ENCODE measurements around the gene MYMK.
A peak's percentile ranks its signal among the peaks of the same experiment; 100 is the strongest.

The MYMK gene

DNA sequence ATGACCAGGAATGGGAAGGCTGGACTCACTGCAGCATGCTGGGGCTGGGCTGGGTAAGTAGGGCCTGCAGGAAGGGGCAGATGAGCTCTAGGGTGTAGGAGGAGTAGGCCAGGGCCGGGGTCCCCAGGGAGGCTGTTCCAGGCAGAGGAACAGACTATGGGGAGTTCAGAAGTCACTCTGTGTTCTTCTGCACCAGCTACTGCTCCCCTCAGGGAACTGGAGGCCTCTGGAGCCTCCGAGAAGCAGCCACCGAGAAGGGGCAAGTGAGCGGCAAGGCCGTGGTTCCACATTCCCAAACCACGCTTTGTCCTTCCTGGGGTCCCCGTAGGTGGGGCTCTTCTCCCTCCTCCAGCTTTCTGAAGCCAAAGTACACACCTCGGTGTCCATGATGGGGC, 37.4 kb downstream of the MYMK start:
- no peak for DNase-seq (ENCODE audit: low read depth in 4 of 4, low spot score in 1 of 4)

DNA sequence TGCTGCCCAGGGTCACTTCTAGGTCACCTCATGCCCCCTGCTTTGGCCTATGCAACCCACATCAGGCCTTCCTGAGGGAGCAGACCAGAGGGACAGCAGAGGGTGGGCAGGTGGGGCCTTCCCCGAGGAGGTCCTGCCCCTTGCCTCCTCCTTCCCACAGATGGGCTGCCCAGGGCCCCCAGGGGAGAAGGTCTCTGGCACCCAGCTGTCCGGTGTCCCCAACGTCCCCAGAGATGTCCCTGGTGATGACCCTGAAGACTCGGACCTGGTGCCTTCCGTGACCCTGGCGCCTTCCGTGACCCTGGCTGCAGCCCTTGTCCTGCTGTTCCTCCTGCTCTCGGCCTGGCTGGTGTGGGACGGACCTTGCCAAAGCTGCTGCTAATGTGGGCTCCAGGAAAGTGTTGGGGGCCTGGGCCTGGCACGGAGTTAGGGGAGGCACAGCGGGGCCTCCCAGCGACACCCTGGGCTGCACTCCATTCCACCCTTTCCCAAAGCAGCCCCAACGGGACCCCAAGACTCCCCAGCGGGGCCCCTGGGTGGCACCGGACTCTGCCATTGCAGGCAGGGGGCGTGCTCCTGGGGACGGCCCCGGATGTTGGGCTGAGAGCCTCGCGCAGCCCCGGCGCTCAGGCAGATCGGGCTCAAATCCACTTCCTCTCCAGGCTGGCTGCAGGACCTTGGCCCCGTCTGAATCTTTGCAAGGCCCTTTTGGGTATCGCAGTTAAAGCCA, 39.1 kb downstream of the MYMK start:
- no peak for DNase-seq (ENCODE audit: low read depth in 4 of 4, low spot score in 1 of 4)

DNA sequence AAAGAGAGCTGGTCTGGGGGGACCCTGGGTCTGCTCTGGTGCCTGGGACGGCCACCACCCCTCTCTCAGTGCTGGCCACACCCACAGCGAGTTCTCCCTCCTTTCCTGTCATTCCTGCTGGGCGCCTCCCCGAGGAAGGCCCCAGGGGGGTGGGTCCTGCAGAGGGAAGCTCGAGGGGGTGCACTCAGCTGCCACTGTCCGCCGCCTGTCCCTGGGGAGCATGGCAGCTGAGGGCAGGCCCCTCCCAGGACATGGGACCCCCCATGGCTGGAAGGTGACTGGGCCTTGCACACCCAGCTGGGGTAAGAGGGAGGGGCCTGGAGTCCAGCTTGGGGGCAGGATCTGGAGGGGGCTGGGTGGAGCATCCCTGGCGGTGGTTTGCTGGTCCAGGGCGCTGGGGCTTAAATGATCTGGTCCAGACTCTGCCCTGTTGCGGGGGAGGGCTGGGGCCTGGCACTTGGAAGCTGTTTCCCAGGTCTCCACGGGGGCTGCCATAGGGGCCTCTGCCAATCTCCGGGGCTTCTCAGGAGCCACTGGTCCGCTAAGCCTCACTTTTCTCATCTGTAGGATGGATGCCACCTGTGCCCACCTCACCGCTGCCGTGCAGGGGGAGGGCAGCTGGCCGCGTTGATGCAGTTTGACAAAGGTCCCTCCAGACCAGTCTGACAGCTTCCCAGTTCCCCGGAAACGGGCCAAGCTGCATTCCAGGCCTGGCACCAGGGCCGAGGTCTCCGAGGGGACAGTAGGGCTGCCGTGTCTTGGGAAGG, 39.9 kb downstream of the MYMK start:
- DNase-seq (ENCODE audit: low read depth in 4 of 4, low spot score in 1 of 4): no peak

DNA sequence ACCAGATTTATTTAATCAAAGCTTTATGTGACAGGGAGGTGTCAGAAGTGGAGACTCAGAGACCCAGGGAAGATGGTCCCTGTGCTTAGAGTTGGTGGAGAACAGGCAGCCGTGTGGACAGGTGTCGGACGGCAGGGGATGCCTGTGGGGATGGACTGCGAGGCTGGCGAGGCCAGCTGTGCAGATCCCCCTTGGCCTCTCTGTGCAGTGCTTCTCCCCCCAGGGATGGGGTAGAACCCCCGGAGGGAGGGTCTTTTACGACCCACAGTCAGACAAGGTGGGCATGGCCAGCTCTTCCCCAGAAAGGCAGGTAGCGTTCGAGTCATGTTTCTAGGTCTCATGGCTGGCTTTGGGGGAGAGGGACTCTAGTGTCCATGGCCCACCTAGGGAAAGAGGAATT, 41.1 kb downstream of the MYMK start:
- no peak for DNase-seq (ENCODE audit: low read depth in 4 of 4, low spot score in 1 of 4)

DNA sequence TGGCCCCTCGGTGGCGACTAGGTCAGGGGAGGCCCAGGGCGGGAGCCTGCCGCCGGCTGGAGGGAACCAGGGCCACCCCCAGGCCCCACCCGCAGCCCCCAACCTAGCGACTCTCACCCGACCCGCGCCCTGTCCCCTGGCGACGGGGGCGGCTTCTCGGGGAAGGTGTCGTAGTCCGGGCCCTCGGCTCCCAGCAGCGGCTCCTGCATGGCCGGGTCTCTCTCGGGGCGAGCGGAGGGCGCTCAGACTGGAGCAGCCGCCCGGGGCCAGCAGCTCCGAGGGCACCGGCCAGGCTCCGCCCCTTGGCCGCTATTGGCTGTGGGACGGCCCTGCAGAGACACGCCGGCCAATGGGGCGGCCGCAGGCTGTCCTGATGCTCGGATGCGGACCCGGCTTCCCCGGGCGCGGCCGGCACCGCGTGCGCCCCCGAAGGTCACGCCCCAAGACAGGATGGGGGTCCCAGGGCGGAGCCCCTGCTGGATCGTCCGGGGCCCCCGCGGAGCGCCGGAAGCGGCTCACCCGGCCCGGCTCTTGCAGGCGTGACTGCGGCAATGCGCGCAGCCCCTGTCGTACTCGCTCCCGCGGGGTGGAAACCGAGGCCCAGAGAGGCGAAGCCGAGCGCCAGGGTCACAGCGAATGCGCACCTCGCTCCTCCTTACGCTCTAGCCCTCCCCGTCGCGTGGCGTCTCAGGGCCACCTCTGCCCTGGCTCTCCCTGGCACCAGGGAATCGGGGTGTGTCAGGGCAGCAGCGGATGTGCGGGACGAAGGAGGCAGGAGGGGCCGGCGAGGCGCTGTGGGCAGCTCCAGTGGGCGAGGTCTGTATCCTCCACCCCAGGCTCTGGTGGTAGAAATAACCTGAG, 45.7 kb downstream of the MYMK start, which contains the start of gene SLC2A6:
Gene SLC2A6, minus strand, starts transcription at position 249 of the 861 bp plus-strand sequence. Its CDS starts 40 bp downstream, at position 209.
- DNase-seq (ENCODE audit: low read depth in 4 of 4, low spot score in 1 of 4): peak; percentile 46 to 79 (median 58)

DNA sequence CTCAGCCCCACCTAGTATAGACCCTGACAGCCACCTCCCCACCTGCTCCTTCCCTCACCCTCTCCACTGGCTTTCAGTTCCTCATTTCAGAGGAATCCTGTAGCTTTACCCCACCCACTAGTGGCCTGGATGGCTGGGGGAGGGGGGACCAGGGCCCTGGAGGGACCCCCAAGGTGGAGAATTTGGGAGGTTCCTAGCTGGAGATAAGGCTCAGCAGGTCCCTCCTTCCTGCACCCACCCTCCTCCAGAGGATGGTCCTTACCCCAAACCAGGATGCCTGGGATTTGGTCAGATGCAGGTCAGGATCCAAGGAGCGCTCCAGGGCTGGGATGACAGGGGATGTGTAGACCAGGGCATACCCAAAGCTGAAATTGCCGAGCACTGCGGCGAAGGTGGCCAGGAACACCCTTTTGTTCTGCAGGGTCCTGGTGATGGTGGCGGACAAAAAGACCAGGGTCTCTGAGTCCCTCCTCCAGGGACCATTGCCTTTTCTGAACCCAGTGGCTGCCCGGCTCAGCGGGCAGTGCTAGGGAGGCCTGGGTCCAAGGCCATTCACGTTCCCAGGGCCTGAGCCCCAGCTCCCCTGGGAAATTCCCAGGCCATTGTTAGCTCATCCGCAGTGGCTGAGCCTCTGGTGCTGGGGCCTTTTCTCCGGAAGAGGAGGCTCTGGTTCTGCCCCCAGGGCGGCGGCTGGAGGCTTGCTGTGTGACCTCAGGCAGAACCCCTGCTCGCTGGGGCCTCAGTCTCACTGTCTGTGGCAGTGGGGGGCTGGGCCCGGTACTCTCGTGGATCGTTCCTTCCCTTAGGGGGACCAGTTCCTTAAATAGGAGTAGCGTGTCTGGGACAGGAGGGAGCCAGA, 46.5 kb downstream of the MYMK start:
- DNase-seq (ENCODE audit: low read depth in 4 of 4, low spot score in 1 of 4): no peak

DNA sequence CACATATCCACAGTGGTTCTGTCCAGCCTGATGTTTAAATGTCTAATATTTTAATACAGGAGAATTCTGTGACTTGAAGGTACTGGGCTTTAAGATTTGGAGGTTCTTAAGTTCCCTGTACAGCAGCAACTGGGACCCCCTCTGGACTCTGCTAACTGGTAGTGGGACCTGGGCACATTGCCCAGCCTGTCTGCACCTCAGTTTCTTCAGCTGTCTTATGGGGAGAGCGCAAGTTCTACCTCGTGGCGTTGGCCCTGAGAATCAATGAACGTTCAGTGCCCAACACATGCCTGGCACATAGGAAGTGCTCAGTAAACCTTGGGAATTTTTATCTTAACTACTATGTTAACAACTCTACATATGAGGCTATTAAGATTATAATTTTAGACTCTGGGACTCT, 47.3 kb downstream of the MYMK start:
- DNase-seq (ENCODE audit: low read depth in 4 of 4, low spot score in 1 of 4): no peak

DNA sequence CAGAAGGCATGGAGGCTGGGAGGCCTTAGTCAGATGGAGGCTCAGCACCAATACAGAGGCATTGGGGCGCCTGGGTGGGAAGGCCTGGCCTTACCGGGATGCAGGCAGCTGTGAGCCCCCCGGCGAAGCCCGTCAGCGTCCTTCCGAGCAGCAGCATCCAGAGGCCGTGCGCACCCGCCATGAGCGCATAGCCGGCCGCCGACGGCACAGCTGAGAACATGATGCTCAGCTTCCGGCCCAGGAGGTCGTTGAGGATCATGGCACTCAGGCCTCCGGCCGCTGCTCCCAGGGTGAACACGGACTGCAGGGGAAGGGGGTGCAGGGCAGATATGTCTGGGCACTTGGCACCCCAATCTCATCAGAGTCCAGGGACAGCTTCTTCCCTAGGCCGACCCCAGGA, 47.8 kb downstream of the MYMK start:
- DNase-seq (ENCODE audit: low read depth in 4 of 4, low spot score in 1 of 4): no peak

DNA sequence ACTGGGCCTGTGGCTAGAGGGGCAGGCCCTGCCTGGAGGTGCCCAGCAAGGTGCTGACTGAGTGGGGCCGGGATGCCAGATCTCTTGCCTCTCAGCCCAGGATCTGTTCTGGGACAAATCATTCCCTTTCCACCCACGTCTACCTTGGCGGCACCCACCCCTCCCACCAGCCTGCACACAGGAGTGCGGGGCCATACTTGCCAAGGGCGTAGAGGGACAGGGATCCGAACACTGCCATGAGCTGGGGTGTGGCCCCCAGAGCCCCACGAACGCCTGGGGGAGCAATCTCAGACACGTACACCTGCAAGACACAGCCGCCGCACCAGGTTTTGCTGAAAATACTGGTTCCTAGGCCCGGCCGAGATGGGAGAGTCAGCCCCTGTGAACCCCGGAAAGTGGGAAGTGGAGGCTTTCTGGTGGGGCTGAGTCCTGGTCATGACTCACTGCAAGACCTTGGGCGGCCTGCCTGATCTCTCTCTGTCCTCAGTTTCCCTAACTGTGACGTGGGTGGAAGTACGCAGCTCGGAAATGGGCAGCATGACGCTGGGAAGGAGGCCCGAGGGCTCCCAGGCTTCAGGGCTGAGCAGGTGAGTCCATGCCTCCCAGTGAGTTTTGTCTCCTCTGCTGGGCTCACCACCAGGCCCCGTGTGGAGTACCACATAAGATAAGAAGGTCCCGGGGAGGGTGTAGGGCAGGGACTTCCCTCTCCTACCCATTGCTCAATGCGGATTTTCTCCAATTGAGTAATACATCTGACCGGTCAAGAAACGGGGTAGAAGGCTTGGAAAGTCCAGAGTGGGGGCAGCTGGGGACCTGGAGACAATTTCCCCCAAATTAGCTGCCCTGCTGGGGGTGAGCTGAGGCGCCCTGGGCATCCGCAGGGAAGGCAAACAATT, 48.5 kb downstream of the MYMK start:
- no peak for DNase-seq (ENCODE audit: low read depth in 4 of 4, low spot score in 1 of 4)

DNA sequence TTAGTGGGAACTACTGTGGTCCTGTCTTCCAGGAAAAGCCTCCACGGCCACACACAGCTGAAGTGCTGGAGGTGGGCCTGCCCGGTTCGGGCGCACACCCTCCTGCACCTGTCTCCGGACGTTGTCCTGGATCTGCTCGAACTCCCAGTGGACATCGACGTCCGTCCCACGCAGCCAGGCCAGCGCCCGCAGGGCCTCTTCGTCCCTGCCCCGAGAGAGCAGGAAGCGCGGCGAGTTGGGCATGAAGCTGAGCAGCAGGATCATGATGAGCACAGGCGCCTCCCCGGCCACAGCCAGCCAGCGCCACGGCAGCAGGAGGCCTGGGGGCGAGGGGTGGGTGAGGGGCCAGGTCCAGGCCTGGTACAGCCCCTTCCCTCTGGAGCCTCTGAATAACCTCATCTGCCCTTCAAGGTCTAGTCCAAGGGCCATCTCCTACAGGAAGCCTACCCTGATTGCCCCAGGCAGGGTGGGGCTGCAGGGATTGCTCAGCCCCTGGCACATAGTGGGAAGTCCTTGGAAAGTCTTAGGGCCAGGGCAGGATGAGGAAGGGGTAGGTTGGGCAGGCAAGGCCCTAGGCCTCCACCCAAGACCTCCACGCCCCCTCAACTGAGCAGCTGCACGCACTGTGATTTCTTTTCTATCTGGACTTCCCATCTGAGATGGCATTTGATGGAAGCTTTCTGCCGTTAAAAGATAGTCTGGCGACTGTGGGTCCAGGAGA, 49.3 kb downstream of the MYMK start:
- no peak for DNase-seq (ENCODE audit: low read depth in 4 of 4, low spot score in 1 of 4)

DNA sequence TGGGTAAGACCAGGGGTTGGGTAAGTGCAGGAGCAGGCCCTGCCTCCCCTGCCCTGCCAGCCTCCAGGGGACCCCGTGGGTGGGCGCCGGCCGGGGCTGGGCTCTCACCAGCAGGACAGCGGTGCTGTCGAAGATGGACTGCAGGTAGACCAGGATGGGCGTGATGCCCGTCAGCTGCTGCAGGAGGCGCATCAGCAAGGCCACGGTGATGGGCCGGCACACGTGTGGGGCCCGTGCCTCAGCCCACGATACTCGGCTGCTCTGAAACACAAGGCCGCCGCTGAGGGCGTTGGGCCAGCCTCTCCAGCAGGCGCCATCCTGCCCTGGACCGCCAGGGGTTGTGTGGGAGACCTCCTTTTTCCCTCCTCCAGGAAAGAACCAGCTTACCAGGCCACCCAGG, 49.9 kb downstream of the MYMK start:
- DNase-seq (ENCODE audit: low read depth in 4 of 4, low spot score in 1 of 4): no peak

DNA sequence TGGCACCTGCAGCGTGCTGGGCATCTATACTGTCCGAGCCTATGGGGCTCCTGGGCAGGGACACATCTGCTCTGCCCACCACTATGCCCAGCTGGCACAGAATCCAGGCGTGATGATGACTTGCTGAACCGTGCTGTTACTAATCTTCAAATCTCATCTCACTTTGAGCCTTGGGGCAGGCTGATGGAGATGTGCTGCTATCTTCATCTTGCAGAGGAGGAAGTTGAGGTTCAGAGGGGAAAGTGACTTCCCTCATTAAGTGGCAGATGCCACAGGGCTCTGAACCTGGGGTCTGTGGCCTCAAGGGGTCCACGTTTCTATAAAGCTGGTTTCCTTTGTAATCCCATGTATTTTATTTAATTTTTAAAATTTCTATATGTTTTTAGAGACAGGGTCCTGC, 50.5 kb downstream of the MYMK start:
- no peak for DNase-seq (ENCODE audit: low read depth in 4 of 4, low spot score in 1 of 4)

DNA sequence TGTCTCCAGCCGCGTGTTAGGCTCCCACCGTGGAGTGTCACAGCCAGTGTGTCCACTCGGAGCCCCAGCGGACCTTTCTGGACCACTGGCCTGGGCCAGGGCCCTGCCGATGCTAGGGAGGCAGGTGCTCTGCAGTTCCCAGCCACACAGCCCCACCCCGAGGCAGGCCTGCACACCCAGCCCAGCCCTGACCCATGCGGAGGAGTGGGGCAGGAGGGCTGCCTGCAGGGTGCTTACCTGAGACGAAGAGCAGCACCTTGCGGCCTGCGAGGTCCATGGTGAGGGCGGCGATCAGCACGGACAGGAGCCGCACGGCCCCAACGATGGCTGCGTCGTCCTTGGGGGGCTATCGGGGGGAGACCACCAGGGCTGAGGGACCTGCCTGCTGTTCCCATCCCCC, 51.0 kb downstream of the MYMK start:
- no peak for DNase-seq (ENCODE audit: low read depth in 4 of 4, low spot score in 1 of 4)

DNA sequence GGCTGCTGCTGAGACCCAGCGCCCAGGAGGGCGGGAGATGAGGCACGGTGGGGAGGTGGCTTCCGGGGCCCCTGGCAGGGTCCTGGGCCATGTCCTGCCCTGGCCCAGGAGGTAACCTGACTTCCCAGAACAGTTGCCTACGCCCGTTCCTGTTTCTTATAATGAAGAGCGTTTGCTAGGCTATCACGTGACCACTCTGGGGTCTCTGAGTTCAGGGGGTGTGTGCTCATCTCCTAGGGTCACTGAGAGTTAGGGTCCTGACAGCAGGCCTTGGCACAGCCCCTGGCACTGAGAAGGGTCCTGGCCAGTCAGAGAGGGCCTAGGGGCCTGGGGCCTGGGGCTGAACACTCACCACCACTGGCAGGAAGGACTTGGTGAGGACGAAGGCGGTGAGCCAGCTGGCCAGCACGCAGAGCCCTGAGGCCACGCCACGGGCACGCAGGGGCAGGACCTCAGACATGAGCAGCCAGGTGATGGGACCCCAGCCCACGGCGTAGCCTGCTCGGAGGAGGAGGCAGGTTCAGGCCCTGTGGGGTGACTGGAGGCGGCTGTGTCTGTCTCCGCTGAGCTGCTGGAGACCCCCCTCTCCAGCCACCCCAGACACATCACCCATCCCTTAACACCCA, 51.9 kb downstream of the MYMK start:
- DNase-seq (ENCODE audit: low read depth in 4 of 4, low spot score in 1 of 4): no peak

DNA sequence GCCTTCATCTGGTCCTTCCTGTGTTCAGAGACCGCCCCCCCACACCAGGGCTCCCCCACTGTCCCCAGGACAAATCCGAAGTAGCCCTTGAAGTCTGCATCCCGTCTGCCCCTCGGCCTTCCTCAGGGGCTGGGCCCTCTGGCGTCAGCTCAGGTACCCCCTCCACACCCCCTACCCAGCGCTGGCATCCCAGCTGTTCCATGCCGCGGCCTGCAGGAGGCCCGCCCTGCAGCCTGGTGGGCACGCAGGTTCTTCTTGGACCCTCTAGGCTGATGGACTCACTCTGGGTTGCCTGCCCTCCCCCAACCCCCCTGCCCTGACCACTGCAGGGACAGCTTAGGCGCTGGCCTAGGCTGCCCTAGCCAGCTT, 52.5 kb downstream of the MYMK start:
- DNase-seq (ENCODE audit: low read depth in 4 of 4, low spot score in 1 of 4): no peak

DNA sequence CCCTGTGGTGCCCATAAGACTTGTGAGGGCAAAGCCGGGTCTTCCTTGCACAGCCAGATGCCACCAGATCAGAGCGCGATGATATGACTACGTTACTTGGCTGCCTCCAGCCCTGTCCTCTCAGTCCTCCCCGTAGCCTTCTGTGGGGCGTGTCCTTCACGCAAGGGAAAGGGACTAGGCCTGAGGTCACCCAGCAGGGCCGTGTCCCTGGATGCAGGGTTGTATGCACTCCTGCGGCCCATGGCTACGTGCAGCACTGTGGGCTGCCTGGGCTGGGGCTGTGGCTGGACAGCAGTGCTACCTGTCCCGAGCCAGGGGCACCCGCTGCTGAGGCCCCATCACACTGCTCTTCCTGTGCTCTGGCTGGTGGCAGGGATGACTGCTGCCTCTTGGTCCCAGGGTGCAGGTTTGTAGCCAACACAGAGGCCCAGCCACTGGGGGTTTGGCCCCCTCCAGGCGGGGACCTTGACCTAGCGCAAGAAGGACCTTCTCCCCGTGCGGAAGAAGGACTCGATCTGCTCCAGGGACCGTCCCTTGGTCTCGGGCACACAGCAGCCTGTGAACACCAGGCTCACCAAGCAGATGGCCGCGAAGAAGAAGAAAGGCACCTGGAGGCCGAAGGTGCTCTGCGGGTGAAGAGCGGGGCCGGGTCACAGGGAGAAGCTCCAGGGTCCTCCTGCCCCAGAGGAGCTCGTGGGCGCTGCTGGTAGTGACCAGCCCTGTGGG, 53.0 kb downstream of the MYMK start:
- no peak for DNase-seq (ENCODE audit: low read depth in 4 of 4, low spot score in 1 of 4)

DNA sequence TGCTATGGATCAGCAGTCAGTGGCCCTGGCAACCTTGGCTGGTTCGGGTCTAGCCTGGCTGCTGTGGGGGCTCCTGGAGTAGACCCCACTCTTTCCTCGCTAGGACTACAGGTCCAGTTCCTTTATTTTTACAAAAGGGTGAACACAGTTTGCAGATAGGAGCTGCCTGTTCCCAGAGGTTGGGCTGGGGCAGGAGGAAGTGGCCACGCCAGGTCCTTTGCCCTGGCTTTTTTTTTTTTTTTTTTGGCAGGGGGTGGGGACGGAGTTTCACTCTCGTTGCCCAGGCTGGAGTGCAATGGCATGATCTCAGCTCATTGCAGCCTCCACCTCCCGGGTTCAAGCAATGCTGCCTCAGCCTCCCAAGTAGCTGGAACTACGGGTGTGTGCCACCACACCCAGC, 53.8 kb downstream of the MYMK start:
- DNase-seq (ENCODE audit: low read depth in 4 of 4, low spot score in 1 of 4): no peak

DNA sequence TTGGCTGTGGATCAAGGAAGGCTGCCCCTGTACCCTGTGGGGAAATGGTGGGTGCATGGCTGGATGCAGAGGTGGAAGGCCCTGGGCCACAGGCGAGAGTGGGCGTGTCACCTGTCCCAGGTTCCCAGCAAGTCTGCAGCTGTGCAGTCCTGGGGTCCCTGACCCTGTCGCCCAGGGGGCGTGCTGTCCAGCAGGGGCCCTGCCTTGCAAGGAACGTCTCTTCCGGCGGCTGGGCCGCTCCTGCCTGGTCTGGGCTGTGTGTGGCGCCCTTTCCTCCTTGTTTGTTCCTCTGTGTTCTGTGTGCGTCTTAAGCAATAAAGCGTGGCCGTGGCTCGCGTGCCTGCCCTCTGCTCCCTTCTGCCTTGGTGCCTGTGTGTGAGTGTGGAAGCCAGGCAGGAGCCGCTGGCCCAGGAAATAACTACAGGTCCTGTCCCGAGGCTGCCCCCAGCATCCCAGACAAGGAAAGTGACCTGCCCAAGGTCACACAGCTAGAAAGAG, 54.3 kb downstream of the MYMK start:
- no peak for DNase-seq (ENCODE audit: low read depth in 4 of 4, low spot score in 1 of 4)

All from stimulated activated CD4-positive, alpha-beta T cell treated with anti-CD3 and anti-CD28 coated beads, Interleukin-1b, Interleukin-23, amount 100 ng/mL, for 24 hours (primary cell).